Suprapubic skin (tissue), 4 donors: Measurements from ENCODE around the gene KRT4. TPM values are rescaled to one million over a fixed set of nuclear protein-coding genes. Genes with fewer than 3 reads are reported as not detected.

Experiments
- DNase-seq, 2 donors: peaks; one replicate each; pipeline ENCODE4 v3.0.0-alpha.2; 2019; ENCODE audit warnings: low spot score in 2 of 2
- H3K27ac ChIP-seq: fragments of 200-600 bp; sonication (generic); one replicate; pipeline ENCODE4 v1.5.1; 2019
- H3K27me3 ChIP-seq: fragments of 200-600 bp; sonication (generic); one replicate; pipeline ENCODE4 v1.5.1; 2019
- H3K36me3 ChIP-seq: fragments of 200-600 bp; sonication (generic); one replicate; pipeline ENCODE4 v1.5.1; 2019
- H3K4me1 ChIP-seq: fragments of 200-600 bp; sonication (generic); one replicate; pipeline ENCODE4 v1.5.1; 2019
- H3K4me3 ChIP-seq: fragments of 200-600 bp; sonication (generic); one replicate; pipeline ENCODE4 v1.5.1; 2019; ENCODE audit warnings: mild to moderate bottlenecking
- H3K9me3 ChIP-seq: fragments of 200-600 bp; sonication (generic); one replicate; pipeline ENCODE4 v1.5.1; 2019
- CTCF ChIP-seq, 2 donors: fragments of 200-600 bp in 1 of 2; fragments of 450-650 bp in 1 of 2; sonication (generic) in 1 of 2; IDR thresholded peaks; one replicate each; pipeline ENCODE4 v1.5.1; 2016 to 2019; ENCODE audit warnings: antibody characterized with exemption in 2 of 2, mild to moderate bottlenecking in 1 of 2, moderate library complexity in 1 of 2
- EP300 ChIP-seq: sonication (generic); formaldehyde crosslinking; IDR thresholded peaks from one replicate; pipeline ENCODE4 v1.6.1; 2017; ENCODE audit warnings: antibody characterized with exemption
- POLR2A ChIP-seq, 2 donors: fragments of 450-650 bp; IDR thresholded peaks; one replicate each; pipeline ENCODE4 v1.6.1; 2017; ENCODE audit warnings: antibody characterized with exemption in 2 of 2, mild to moderate bottlenecking in 2 of 2, moderate library complexity in 2 of 2
- POLR2AphosphoS5 ChIP-seq, 3 donors: sonication (generic); formaldehyde crosslinking; IDR thresholded peaks; one replicate each; pipeline ENCODE4 v1.6.1; 2017; ENCODE audit warnings: antibody characterized with exemption in 3 of 3
- WGBS: methylation state at CpG from one replicate; pipeline ENCODE4 v1.1.5; 2018; 5-methylcytosine and 5-hydroxymethylcytosine counted together
- total RNA-seq, 4 donors: library from RNA; depleted of rRNA; stranded (reverse); fragments of >200 nt; gene quantifications; one replicate each; pipeline ENCODE4 v1.1.0, GENCODE V29; 2016

The KRT4 gene
- total RNA-seq, 4 donors from 2014 or later: 0.32 to 1.6 (median 0.76) TPM

GRCh38 chr12:52820521-52820920 is 6.6 kb upstream of the KRT4 start:
- Histone ChIP-seq H3K36me3 (no peaks in the 10 kb centered on the region), H3K4me1 (peaks cover 7% of the 10 kb centered on the region), H3K27ac (no peak overlapping the region), H3K9me3 (no peaks in the 10 kb centered on the region), H3K4me3 (no peak overlapping the region), H3K27me3 (peaks cover 17% of the 10 kb centered on the region)
- TF ChIP-seq EP300: no peak
- TF ChIP-seq POLR2AphosphoS5 (IDR thresholded peaks at IDR 0.05): no peak
- TF ChIP-seq CTCF (IDR thresholded peaks at IDR 0.05): no peak
- TF ChIP-seq POLR2A (IDR thresholded peaks at IDR 0.05): no peak
- no peak for DNase-seq
- 87% methylated on average over 6 of the region's 6 CpGs for WGBS

- Histone ChIP-seq H3K27ac (no peak overlapping the region), H3K9me3 (no peaks in the 10 kb centered on the region), H3K4me1 (peaks cover 7% of the 10 kb centered on the region), H3K27me3 (peaks cover 17% of the 10 kb centered on the region), H3K4me3 (no peak overlapping the region), H3K36me3 (no peaks in the 10 kb centered on the region)
- WGBS: 87% methylated on average over 7 of the region's 7 CpGs
- DNase-seq: no peak
- no peak for TF ChIP-seq POLR2AphosphoS5 (IDR thresholded peaks at IDR 0.05)
- no peak for TF ChIP-seq POLR2A (IDR thresholded peaks at IDR 0.05)
Measured at GRCh38 chr12:52819731-52820510, 6.0 kb upstream of the KRT4 start.

- TF ChIP-seq CTCF (IDR thresholded peaks at IDR 0.05): no peak
- TF ChIP-seq EP300: no peak
- TF ChIP-seq POLR2A (IDR thresholded peaks at IDR 0.05): no peak
- Histone ChIP-seq H3K27ac (no peak overlapping the region), H3K9me3 (no peaks in the 10 kb centered on the region), H3K4me3 (no peak overlapping the region), H3K27me3 (peaks cover 17% of the 10 kb centered on the region), H3K4me1 (peaks cover 7% of the 10 kb centered on the region), H3K36me3 (no peaks in the 10 kb centered on the region)
- DNase-seq: no peak
- WGBS: 68% methylated on average over 7 of the region's 7 CpGs
Measured at GRCh38 chr12:52818887-52819420, 5.0 kb upstream of the KRT4 start.

GRCh38 chr12:52818388-52818787 is 4.5 kb upstream of the KRT4 start:
- 40% methylated on average over 6 of the region's 7 CpGs for WGBS
- peaks cover 17% of the 10 kb centered on the region for H3K27me3 ChIP-seq
- no peak for TF ChIP-seq EP300
- no peak for TF ChIP-seq POLR2A (IDR thresholded peaks at IDR 0.05)
- TF ChIP-seq POLR2AphosphoS5 (IDR thresholded peaks at IDR 0.05): no peak
- no peak for TF ChIP-seq CTCF (IDR thresholded peaks at IDR 0.05)
- H3K27ac ChIP-seq: no peak overlapping the region
- H3K4me3 ChIP-seq: no peak overlapping the region
- peaks cover 7% of the 10 kb centered on the region for H3K4me1 ChIP-seq
- no peaks in the 10 kb centered on the region for H3K9me3 ChIP-seq
- no peaks in the 10 kb centered on the region for H3K36me3 ChIP-seq
- DNase-seq: no peak

GRCh38 chr12:52817699-52818238 is 3.9 kb upstream of the KRT4 start:
- peaks cover 17% of the 10 kb centered on the region for H3K27me3 ChIP-seq
- WGBS: 85% methylated on average over 2 of the region's 2 CpGs
- peaks cover 7% of the 10 kb centered on the region for H3K4me1 ChIP-seq

More at GRCh38 chr12:52817699-52818238, 3.9 kb upstream of the KRT4 start:
- Histone ChIP-seq H3K4me3 (no peak overlapping the region), H3K9me3 (no peaks in the 10 kb centered on the region), H3K27ac (no peak overlapping the region), H3K36me3 (no peaks in the 10 kb centered on the region)
- no peak for DNase-seq
- TF ChIP-seq POLR2AphosphoS5 (IDR thresholded peaks at IDR 0.05) (no peak), EP300 (no peak), POLR2A (IDR thresholded peaks at IDR 0.05) (no peak), CTCF (IDR thresholded peaks at IDR 0.05) (no peak)
